Colonic mucosa (tissue), 4 donors: ENCODE measurements around the gene THBS3. TPM values are rescaled to one million over a fixed set of nuclear protein-coding genes. Genes with fewer than 3 reads are reported as not detected.
A peak's percentile ranks its signal among the peaks of the same experiment; 100 is the strongest.
"Not testable (repeated sequence)": the region's sequence is repeated elsewhere in the genome, so short reads cannot be mapped to it uniquely, and the experiment has no call there.

Experiments used
- DNase-seq: peaks from one replicate; pipeline ENCODE4 v3.0.0-alpha.2; 2020
- H3K27ac ChIP-seq: fragments of 200-600 bp; one replicate; pipeline ENCODE4 v1.8.0; 2021
- H3K27me3 ChIP-seq: fragments of 200-600 bp; one replicate; pipeline ENCODE4 v1.8.0; 2021
- H3K36me3 ChIP-seq: fragments of 200-600 bp; one replicate; pipeline ENCODE4 v1.8.0; 2021
- H3K4me1 ChIP-seq: fragments of 200-600 bp; one replicate; pipeline ENCODE4 v1.8.0; 2021; ENCODE audit warnings: mild to moderate bottlenecking
- H3K4me3 ChIP-seq: fragments of 200-600 bp; one replicate; pipeline ENCODE4 v1.8.0; 2021
- H3K9ac ChIP-seq, 2 donors: one replicate each; pipeline ENCODE4 v1.7.0; 2013; ENCODE audit warnings: control low read depth in 2 of 2, low read depth in 2 of 2, low read length in 2 of 2
- H3K9me3 ChIP-seq: fragments of 200-600 bp; one replicate; pipeline ENCODE4 v1.8.0; 2021
- CTCF ChIP-seq: fragments of 200-600 bp; IDR thresholded peaks from one replicate; pipeline ENCODE4 v1.8.0; 2022; ENCODE audit warnings: antibody characterized with exemption, mild to moderate bottlenecking
- intact Hi-C: fragments of 100-400 bp; cut with DNase I; formaldehyde crosslinking; loops from one replicate; pipeline ENCODE4 v1.14.1; 2022
- total RNA-seq, 2 donors: library from RNA; stranded (reverse); fragmentation: NEBNext Ultra II Directional in 1 of 2; extraction: Animal tissue kit (Norgen Biotek cat#: 25700) in 1 of 2; gene quantifications; one replicate each; pipeline ENCODE4 v1.2.1, GENCODE V29; 2021
- donor health status: healthy.
- donor health status: DM: no; HTN: no; CAD: no.
- donor health status: DM: no; HTN: no; CAD: no.

THBS3 gene
- total RNA-seq, 2 donors from 2014 or later: 12.2 to 16.0 TPM

DNA sequence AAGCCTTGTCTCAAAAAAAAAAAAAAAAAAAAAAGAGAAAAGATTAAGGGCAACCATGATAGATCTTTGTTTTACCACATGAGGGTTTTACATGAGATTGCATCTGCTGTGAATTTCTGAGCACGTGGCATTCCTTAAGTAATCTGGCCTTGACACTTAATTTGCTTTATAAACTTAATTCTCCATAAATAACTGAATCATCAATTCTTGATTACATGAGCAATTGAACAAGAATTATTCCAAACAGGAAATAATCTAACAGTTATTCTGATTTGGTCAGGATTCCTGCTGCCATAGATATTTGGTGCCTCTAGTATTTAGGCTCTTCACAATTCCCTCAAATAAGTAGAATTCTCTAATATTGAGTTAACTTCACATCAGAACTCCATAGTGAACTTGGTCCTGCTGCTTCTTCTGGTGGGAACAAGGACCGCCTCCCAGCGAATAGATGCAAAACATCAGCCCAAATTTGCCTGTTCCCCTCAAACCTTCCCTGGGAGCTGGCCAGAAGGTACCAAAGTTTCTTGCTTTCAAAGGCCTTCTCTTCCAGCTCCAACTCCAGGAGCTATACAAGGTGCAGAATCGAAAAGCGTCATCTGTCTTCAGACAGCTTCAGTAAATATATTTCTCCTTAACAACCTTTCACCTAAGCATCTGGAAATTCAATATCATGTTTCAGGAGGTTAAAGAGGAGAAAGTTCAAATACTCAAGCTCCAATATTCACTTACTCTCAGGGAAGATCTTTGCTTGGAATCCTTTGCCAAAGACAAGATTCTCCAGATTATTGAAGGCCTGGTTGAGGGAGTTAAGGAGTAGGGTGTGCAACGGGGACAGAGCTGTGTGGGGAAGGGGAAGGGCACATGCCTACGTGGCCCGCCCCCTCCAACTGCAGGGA, 35.6 kb downstream of the THBS3 start:
- Histone ChIP-seq H3K27me3 (no peaks in the 10 kb centered on the region), H3K9me3 (no peaks in the 10 kb centered on the region), H3K4me3 (peak overlapping the region; percentile 90), H3K27ac (peak overlapping the region; percentile 89), H3K36me3 (peaks cover 7% of the 10 kb centered on the region), H3K4me1 (peaks cover 19% of the 10 kb centered on the region), H3K9ac (peak overlapping the region; percentile 86 to 90)
- intact Hi-C loops: no loop called here
- no peak for TF ChIP-seq CTCF
- no peak for DNase-seq

GRCh38 chr1:155170806-155171205, 36.9 kb downstream of the THBS3 start:
- TF ChIP-seq CTCF: no peak
- no peaks in the 10 kb centered on the region for H3K9me3 ChIP-seq
- peaks cover 7% of the 10 kb centered on the region for H3K36me3 ChIP-seq
- no peak overlapping the region for H3K27ac ChIP-seq
- intact Hi-C loops: no loop called here
- no peaks in the 10 kb centered on the region for H3K27me3 ChIP-seq
- H3K9ac ChIP-seq: no peak overlapping the region
- peak; percentile 9 for DNase-seq
- H3K4me1 ChIP-seq: peaks cover 14% of the 10 kb centered on the region
- no peak overlapping the region for H3K4me3 ChIP-seq

DNA sequence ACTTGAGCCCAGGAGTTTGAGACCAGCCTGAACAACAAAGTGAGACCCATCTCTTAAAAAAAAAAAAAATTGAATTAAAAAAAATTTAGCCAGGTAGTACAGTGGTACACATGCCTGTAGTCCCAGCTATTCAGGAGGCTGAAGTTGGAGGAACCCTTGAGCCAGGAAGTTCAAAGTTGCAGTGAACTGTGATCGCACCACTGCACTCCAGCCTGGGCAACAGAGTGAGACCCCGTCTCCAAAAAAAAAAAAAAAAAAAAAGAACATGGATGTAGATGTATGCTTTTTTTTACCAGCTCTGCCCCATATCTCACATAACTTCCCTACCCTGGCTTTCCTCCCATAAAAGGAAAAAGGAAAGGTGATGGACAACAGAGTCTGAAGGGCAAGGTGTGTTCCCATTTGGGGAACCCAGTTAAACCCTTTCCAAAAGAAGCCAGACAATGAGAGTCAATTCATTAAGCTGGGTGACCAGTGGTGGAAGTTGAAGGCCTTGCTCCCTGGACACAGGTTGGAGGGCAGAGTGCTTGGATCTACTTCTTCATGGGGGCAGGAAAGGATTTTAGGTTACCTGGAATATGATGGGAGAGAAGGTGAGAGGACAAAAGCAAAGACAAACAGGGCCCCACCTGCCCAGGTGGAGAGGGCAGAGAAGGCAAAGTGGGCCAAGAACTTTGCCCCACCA, 37.5 kb downstream of the THBS3 start:
- intact Hi-C loops: no loop called here
- Histone ChIP-seq H3K27me3 (no peaks in the 10 kb centered on the region), H3K27ac (no peak overlapping the region), H3K9ac (no peak overlapping the region), H3K4me3 (no peak overlapping the region), H3K4me1 (peaks cover 14% of the 10 kb centered on the region), H3K9me3 (no peaks in the 10 kb centered on the region), H3K36me3 (peaks cover 7% of the 10 kb centered on the region)
- no peak for DNase-seq
- no peak for TF ChIP-seq CTCF

- Histone ChIP-seq H3K9ac (no peak overlapping the region), H3K9me3 (no peaks in the 10 kb centered on the region), H3K4me1 (peaks cover 14% of the 10 kb centered on the region), H3K36me3 (peaks cover 7% of the 10 kb centered on the region), H3K27me3 (no peaks in the 10 kb centered on the region), H3K4me3 (no peak overlapping the region), H3K27ac (no peak overlapping the region)
- intact Hi-C loops: no loop called here
- DNase-seq: peak; percentile 14
- no peak for TF ChIP-seq CTCF
These were observed 38.2 kb downstream of the THBS3 start for GRCh38 chr1:155169541-155169940.

GRCh38 chr1:155168456-155169210, 39.1 kb downstream of the THBS3 start:
- Histone ChIP-seq H3K36me3 (peaks cover 7% of the 10 kb centered on the region), H3K4me1 (peaks cover 14% of the 10 kb centered on the region), H3K9me3 (no peaks in the 10 kb centered on the region), H3K27ac (no peak overlapping the region), H3K27me3 (no peaks in the 10 kb centered on the region), H3K9ac (no peak overlapping the region), H3K4me3 (no peak overlapping the region)
- no peak for TF ChIP-seq CTCF
- intact Hi-C loops: loop anchor here (1.0 kb wide), 1 partner anchor 77 kb away; no protein-coding TSS in a partner anchor
- DNase-seq: no peak

- intact Hi-C loops: loop anchor here (1.0 kb wide), 1 partner anchor 77 kb away; no protein-coding TSS in a partner anchor
- peaks cover 14% of the 10 kb centered on the region for H3K4me1 ChIP-seq
- H3K9me3 ChIP-seq, H3K9ac ChIP-seq, H3K27me3 ChIP-seq, H3K36me3 ChIP-seq, H3K4me3 ChIP-seq, H3K27ac ChIP-seq, DNase-seq: not testable (repeated sequence)
These were observed 39.6 kb downstream of the THBS3 start for GRCh38 chr1:155168105-155168445.
